VCaP (cell line): ENCODE data around the gene POLR2F.

Experiments
- H3K27ac ChIP-seq: fragments of 450-650 bp; 2 replicates; pipeline ENCODE4 v1.5.1; 2017
- TF ChIP-seq, protein P1 (sequence below): fragments of 450-650 bp; conservative IDR thresholded peaks from 2 replicates; pipeline ENCODE4 v1.5.1; 2017; ENCODE audit warnings: mild to moderate bottlenecking, moderate library complexity

The POLR2F gene

GRCh38 chr22:38017939-38018885 lies 64.7 kb downstream of the POLR2F start:
- TF ChIP-seq, protein P1, sequence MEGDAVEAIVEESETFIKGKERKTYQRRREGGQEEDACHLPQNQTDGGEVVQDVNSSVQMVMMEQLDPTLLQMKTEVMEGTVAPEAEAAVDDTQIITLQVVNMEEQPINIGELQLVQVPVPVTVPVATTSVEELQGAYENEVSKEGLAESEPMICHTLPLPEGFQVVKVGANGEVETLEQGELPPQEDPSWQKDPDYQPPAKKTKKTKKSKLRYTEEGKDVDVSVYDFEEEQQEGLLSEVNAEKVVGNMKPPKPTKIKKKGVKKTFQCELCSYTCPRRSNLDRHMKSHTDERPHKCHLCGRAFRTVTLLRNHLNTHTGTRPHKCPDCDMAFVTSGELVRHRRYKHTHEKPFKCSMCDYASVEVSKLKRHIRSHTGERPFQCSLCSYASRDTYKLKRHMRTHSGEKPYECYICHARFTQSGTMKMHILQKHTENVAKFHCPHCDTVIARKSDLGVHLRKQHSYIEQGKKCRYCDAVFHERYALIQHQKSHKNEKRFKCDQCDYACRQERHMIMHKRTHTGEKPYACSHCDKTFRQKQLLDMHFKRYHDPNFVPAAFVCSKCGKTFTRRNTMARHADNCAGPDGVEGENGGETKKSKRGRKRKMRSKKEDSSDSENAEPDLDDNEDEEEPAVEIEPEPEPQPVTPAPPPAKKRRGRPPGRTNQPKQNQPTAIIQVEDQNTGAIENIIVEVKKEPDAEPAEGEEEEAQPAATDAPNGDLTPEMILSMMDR, result no peak
- H3K27ac ChIP-seq, result peak overlapping the region; percentile 86; the same call in 1 of the 2 replicates
